AG04449 (cell line): ENCODE measurements around the gene RCAN2.

Experiments
- CTCF ChIA-PET: fragments of 350-600 bp; formaldehyde crosslinking; extraction: SDS; loops from one replicate; lab custom pipeline; 2021; ENCODE audit warnings: antibody characterized with exemption; lab: Yijun Ruan, JAX
- POLR2A ChIA-PET: fragments of 400-600, 350-600 bp; formaldehyde crosslinking; extraction: SDS; loops from one replicate; lab custom pipeline; 2020; ENCODE audit warnings: antibody characterized with exemption, inconsistent platforms; lab: Yijun Ruan, JAX
- DNase-seq: peaks from one replicate; pipeline ENCODE4 v3.0.0-alpha.2; 2010; ENCODE audit warnings: low read depth, low spot score
- H3K4me3 ChIP-seq: 2 replicates; pipeline ENCODE4 v1.5.1; 2011; ENCODE audit warnings: low read depth, mild to moderate bottlenecking, control low read depth, low read length
- CTCF ChIP-seq: IDR thresholded peaks from one replicate; pipeline ENCODE4 v1.5.1; 2011; ENCODE audit warnings: mild to moderate bottlenecking, moderate library complexity, low read length, control low read depth, inconsistent platforms; ENCODE audit not compliant: insufficient read depth; ENCODE audit errors: missing control alignments

Gene RCAN2

GRCh38 chr6:46376562-46377061 lies 114.6 kb downstream of the RCAN2 start:
- H3K4me3 ChIP-seq, result no peak overlapping the region
- POLR2A ChIA-PET, result no interaction called here
- TF ChIP-seq CTCF, result no peak
- CTCF ChIA-PET, result no interaction called here
- DNase-seq, result no peak

- no peak for DNase-seq
- POLR2A ChIA-PET, result no interaction called here
Observed at GRCh38 chr6:46370622-46371021, 120.6 kb downstream of the RCAN2 start.

GRCh38 chr6:46368169-46368536 lies 123.1 kb downstream of the RCAN2 start:
- H3K4me3 ChIP-seq, result no peak overlapping the region
- no peak for DNase-seq
- CTCF ChIA-PET, result no interaction called here
- TF ChIP-seq CTCF, result no peak
- POLR2A ChIA-PET, result no interaction called here

More at GRCh38 chr6:46370622-46371021, 120.6 kb downstream of the RCAN2 start:
- CTCF ChIA-PET, result no interaction called here
- no peak overlapping the region for H3K4me3 ChIP-seq
- TF ChIP-seq CTCF, result no peak

- POLR2A ChIA-PET, result no interaction called here
- TF ChIP-seq CTCF, result no peak
- no peak for DNase-seq
- H3K4me3 ChIP-seq, result no peak overlapping the region
- CTCF ChIA-PET, result interaction anchor here (1.1 kb wide), 1 partner anchor 145 kb away, joined by 3 read pairs; no protein-coding TSS in a partner anchor
Observed at GRCh38 chr6:46367354-46368168, 123.7 kb downstream of the RCAN2 start.

- no peak for TF ChIP-seq CTCF
- POLR2A ChIA-PET, result no interaction called here
- CTCF ChIA-PET, result interaction anchor here (1.6 kb wide), 1 partner anchor 46 kb away, joined by 3 read pairs; no protein-coding TSS in a partner anchor
- no peak for DNase-seq
- H3K4me3 ChIP-seq, result no peak overlapping the region
Observed at GRCh38 chr6:46366190-46366900, 124.9 kb downstream of the RCAN2 start.

GRCh38 chr6:46357591-46357990 lies 133.7 kb downstream of the RCAN2 start:
- ChIA-PET POLR2A (no interaction called here), CTCF (no interaction called here)
- no peak for DNase-seq
- no peak overlapping the region for H3K4me3 ChIP-seq
- no peak for TF ChIP-seq CTCF
